WERI-Rb-1 (cell line): ENCODE results near the gene NFASC.

Source experiments
- DNase-seq: peaks from one replicate; pipeline ENCODE4 v3.0.0-alpha.2; 2020
- H3K27ac ChIP-seq: fragments of 250-450 bp; sonication (Bioruptor Pico); 2 replicates; pipeline ENCODE4 v1.5.1; 2020; ENCODE audit warnings: mild to moderate bottlenecking, moderate library complexity
- H3K27me3 ChIP-seq: fragments of 250-450 bp; sonication (Bioruptor Pico); 2 replicates; pipeline ENCODE4 v1.5.1; 2021; ENCODE audit warnings: mild to moderate bottlenecking, low read depth, moderate library complexity; ENCODE audit not compliant: insufficient read depth, severe bottlenecking
- H3K36me3 ChIP-seq: fragments of 250-450 bp; sonication (Bioruptor Pico); 2 replicates; pipeline ENCODE4 v1.5.1; 2020; ENCODE audit warnings: mild to moderate bottlenecking, moderate library complexity
- H3K4me3 ChIP-seq: 2 replicates; pipeline ENCODE4 v1.5.1; 2011; ENCODE audit warnings: low read depth, mild to moderate bottlenecking, control low read depth, low read length
- H3K9me3 ChIP-seq: fragments of 250-450 bp; sonication (Bioruptor Pico); 2 replicates; pipeline ENCODE4 v1.5.1; 2021; ENCODE audit warnings: mild to moderate bottlenecking, moderate library complexity; ENCODE audit not compliant: severe bottlenecking
- TF ChIP-seq, protein P1 (sequence below): IDR thresholded peaks from 2 replicates; pipeline ENCODE4 v1.5.1; 2011; ENCODE audit warnings: low read depth, mild to moderate bottlenecking, control low read depth, inconsistent platforms, low read length

Gene NFASC

GRCh38 chr1:204941421-204942338 is 71.0 kb downstream of the NFASC start:
- H3K27me3 ChIP-seq: no peaks in the 10 kb centered on the region
- peak; percentile 96 for DNase-seq
- H3K36me3 ChIP-seq: peaks cover 23% of the 10 kb centered on the region
- peak overlapping the region; percentile 18 for H3K27ac ChIP-seq
- no peaks in the 10 kb centered on the region for H3K9me3 ChIP-seq
- H3K4me3 ChIP-seq: no peak overlapping the region
- TF ChIP-seq, protein P1, sequence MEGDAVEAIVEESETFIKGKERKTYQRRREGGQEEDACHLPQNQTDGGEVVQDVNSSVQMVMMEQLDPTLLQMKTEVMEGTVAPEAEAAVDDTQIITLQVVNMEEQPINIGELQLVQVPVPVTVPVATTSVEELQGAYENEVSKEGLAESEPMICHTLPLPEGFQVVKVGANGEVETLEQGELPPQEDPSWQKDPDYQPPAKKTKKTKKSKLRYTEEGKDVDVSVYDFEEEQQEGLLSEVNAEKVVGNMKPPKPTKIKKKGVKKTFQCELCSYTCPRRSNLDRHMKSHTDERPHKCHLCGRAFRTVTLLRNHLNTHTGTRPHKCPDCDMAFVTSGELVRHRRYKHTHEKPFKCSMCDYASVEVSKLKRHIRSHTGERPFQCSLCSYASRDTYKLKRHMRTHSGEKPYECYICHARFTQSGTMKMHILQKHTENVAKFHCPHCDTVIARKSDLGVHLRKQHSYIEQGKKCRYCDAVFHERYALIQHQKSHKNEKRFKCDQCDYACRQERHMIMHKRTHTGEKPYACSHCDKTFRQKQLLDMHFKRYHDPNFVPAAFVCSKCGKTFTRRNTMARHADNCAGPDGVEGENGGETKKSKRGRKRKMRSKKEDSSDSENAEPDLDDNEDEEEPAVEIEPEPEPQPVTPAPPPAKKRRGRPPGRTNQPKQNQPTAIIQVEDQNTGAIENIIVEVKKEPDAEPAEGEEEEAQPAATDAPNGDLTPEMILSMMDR: peak; percentile 99

DNA sequence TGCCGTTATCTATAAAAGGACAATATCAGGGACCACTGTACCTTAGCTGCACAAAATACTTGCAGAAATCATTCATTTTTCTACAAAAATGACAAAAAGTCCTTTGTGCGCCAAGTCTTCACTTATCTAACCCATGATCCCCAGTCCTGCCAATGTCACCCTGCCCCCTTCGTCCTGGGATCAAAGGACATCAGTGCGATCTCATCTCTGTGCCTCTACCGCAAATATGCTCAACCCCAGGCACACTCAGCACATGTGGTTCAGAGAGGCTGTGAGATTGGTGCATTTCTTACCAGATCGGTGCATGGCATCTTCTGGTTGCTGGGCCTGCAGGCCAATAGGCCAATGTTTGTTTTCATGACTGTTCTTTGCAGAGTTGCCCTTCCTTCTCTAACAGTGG is 72.8 kb downstream of the NFASC start:
- H3K27ac ChIP-seq: no peak overlapping the region
- no peak overlapping the region for H3K4me3 ChIP-seq
- H3K9me3 ChIP-seq: no peaks in the 10 kb centered on the region
- TF ChIP-seq, protein P1: no peak
- peaks cover 38% of the 10 kb centered on the region for H3K36me3 ChIP-seq
- H3K27me3 ChIP-seq: no peaks in the 10 kb centered on the region
- no peak for DNase-seq

- TF ChIP-seq, protein P1: no peak
- no peaks in the 10 kb centered on the region for H3K9me3 ChIP-seq
- no peaks in the 10 kb centered on the region for H3K27me3 ChIP-seq
- DNase-seq: no peak
- peaks cover 45% of the 10 kb centered on the region for H3K36me3 ChIP-seq
- no peak overlapping the region for H3K4me3 ChIP-seq
- H3K27ac ChIP-seq: no peak overlapping the region
Observed at GRCh38 chr1:204944662-204945061, 74.0 kb downstream of the NFASC start.

- Histone ChIP-seq H3K9me3 (no peaks in the 10 kb centered on the region), H3K4me3 (no peak overlapping the region), H3K27ac (no peak overlapping the region), H3K36me3 (peaks cover 45% of the 10 kb centered on the region), H3K27me3 (no peaks in the 10 kb centered on the region)
- DNase-seq: no peak
- TF ChIP-seq, protein P1: no peak
Observed at GRCh38 chr1:204945565-204945977, 74.9 kb downstream of the NFASC start.

- Histone ChIP-seq H3K9me3 (no peaks in the 10 kb centered on the region), H3K36me3 (peaks cover 46% of the 10 kb centered on the region), H3K27ac (no peak overlapping the region), H3K4me3 (no peak overlapping the region), H3K27me3 (no peaks in the 10 kb centered on the region)
- TF ChIP-seq, protein P1: no peak
- DNase-seq: no peak
Observed at GRCh38 chr1:204946640-204947039, 76.0 kb downstream of the NFASC start.
